Fibroblast of pulmonary artery (primary cell): Measurements from ENCODE around the gene FAM167B.

Experiments
- DNase-seq: peaks from one replicate; pipeline ENCODE4 v3.0.0-alpha.2; 2010; ENCODE audit warnings: low read depth
- H3K4me3 ChIP-seq: replicated peaks from 2 replicates; pipeline ENCODE4 v1.5.1; 2011; ENCODE audit warnings: low read depth, mild to moderate bottlenecking, control low read depth, low read length, moderate library complexity
- TF ChIP-seq, protein P1 (sequence below): IDR thresholded peaks from 2 replicates; pipeline ENCODE4 v1.5.1; 2011; ENCODE audit warnings: mild to moderate bottlenecking, control low read depth, low read length, inconsistent platforms; ENCODE audit errors: missing control alignments

The FAM167B gene

GRCh38 chr1:32201011-32201855, 45.8 kb upstream of the FAM167B start:
- H3K4me3 ChIP-seq, result peak overlapping the region; percentile 62
- TF ChIP-seq, protein P1, sequence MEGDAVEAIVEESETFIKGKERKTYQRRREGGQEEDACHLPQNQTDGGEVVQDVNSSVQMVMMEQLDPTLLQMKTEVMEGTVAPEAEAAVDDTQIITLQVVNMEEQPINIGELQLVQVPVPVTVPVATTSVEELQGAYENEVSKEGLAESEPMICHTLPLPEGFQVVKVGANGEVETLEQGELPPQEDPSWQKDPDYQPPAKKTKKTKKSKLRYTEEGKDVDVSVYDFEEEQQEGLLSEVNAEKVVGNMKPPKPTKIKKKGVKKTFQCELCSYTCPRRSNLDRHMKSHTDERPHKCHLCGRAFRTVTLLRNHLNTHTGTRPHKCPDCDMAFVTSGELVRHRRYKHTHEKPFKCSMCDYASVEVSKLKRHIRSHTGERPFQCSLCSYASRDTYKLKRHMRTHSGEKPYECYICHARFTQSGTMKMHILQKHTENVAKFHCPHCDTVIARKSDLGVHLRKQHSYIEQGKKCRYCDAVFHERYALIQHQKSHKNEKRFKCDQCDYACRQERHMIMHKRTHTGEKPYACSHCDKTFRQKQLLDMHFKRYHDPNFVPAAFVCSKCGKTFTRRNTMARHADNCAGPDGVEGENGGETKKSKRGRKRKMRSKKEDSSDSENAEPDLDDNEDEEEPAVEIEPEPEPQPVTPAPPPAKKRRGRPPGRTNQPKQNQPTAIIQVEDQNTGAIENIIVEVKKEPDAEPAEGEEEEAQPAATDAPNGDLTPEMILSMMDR, result no peak
- peak; percentile 60 for DNase-seq

DNA sequence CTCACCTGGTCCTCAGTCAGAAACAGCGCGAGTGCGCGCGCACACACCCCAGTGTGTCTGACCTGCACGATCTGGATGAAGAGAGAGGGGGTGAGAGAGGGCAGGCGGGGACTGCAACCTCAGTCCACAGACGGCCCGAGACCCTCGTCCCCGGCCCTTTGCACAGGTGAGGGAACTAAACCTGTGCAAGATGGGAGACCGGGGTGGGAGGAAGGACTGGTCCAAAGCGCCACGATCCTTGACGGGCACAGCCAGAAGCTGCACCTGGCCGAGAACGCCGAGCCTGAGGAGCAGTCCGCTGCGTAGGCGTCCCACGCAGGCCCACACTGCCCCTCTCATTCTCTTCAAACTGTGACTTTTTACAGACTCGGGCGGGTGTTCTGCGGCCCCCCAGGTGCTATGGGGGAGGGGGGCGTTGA, 42.1 kb upstream of the FAM167B start:
- no peak for DNase-seq
- TF ChIP-seq, protein P1, result no peak
- peak overlapping the region; percentile 77 for H3K4me3 ChIP-seq

DNA sequence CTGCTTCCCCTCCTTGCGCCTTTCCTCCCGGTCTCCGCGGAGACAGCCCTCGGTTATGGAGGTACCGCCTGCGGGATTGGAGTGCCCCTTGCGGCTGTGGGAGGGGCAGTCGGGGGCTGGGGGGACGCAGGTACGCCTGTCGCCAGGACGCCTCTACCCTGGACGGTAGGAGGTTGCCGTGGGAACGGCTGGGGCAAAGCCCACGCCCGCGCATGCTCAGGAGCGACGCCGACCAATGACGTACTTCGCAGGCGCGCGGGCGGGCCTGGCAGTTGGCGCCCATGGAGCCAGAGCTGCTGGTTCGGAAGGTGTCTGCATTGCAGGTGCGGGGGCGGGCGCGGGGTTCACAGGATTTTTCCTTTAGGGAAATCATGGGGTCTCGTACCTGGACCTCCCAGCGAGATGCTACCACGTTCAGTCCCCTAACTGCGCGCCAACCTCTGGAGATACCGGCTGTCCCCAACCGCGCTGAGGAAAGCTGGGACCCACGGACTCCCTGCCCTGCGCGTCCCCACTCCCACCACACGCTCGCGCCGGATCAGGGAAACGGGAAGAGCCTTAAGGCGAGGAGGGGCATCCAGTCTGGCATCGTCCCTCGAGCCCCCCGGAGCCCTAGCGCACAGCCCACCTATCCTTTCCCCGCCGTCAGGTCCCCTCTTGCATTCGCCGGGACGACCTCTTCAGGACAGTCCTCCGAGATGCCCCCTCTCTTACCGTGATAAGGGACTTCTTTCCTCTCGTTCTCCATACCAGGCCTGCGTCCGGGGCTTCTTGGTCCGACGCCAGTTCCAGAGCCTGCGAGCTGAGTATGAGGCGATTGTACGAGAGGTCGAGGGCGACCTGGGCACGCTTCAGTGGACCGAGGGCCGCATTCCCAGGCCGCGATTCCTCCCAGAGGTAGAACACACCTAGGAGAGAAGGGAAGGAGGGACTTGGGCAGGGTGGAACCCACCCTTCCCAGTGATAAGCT, 41.3 kb upstream of the FAM167B start, which contains the start of gene IQCC:
Gene IQCC, plus strand, starts transcription at position 271 of the 970 bp plus-strand sequence. Its CDS starts 11 bp downstream, at position 282.
- DNase-seq, result peak; percentile 80
- H3K4me3 ChIP-seq, result peak within 1 kb of the TSS; percentile 77

DNA sequence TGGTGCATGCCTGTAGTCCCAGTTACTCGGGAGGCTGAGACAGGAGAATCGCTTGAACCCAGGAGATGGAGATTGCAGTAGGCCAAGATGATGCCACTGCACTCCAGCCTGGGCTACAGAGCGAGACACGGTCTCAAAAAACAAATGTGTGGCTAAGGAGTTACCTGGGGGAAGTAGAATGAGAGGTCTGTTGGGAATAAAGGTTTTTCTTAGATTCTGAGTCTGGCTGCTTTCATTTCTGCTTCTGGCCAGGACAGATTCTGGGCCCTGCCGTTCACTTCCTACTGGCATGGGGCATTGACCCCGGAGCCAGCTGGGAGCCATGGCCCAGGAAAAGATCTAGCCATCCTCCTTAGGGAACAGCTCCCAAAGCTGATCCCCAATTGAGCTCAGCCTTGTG, 38.6 kb upstream of the FAM167B start:
- H3K4me3 ChIP-seq, result no peak overlapping the region
- TF ChIP-seq, protein P1, result no peak
- DNase-seq, result no peak

More for the DNA sequence above, 41.3 kb upstream of the FAM167B start, which contains the start of gene IQCC:
- TF ChIP-seq, protein P1, result no peak

DNA sequence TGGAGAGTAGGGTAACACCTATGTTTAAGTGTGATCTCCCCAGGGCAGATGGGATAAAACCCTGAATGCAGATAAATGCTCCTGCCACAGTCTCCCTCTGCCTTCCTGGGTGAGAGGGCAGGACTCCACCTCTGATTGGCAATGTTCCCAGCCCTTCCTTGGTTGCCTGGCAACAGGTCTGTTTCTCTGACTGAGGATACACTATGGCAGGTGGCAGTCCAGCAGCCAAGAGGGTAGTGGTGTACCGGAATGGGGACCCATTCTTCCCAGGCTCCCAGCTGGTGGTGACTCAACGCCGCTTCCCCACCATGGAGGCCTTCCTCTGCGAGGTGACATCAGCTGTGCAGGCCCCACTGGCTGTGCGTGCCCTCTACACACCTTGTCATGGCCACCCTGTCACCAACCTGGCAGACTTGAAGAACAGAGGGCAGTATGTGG, 38.1 kb upstream of the FAM167B start, which contains the start of gene DCDC2B:
Gene DCDC2B, plus strand, starts transcription at position 199 of the 438 bp plus-strand sequence. Its CDS starts 5 bp downstream, at position 204.
- DNase-seq, result peak; percentile 51
- TF ChIP-seq, protein P1, result no peak

GRCh38 chr1:32215629-32216480, 31.2 kb upstream of the FAM167B start:
- peak; percentile 77 for DNase-seq
- TF ChIP-seq, protein P1, result peak; percentile 87
- H3K4me3 ChIP-seq, result no peak overlapping the region

More for the DNA sequence above, 38.1 kb upstream of the FAM167B start, which contains the start of gene DCDC2B:
- no peak within 1 kb of the TSS for H3K4me3 ChIP-seq
